AG04450 (cell line): ENCODE measurements around the gene LENG9. TPM values are rescaled to one million over a fixed set of nuclear protein-coding genes. Genes with fewer than 3 reads are reported as not detected.
"Not testable (repeated sequence)": the region's sequence is repeated elsewhere in the genome, so short reads cannot be mapped to it uniquely, and the experiment has no call there.

Experiments used
- CTCF ChIA-PET: fragments of 300-600, 350-600 bp; formaldehyde crosslinking; extraction: SDS; loops from one replicate; lab custom pipeline; 2022; ENCODE audit warnings: antibody characterized with exemption, inconsistent platforms; lab: Charles Lee
- POLR2A ChIA-PET: fragments of 350-600 bp; formaldehyde crosslinking; extraction: SDS; loops from one replicate; lab custom pipeline; 2021; ENCODE audit warnings: antibody characterized with exemption, inconsistent platforms; lab: Yijun Ruan, JAX
- DNase-seq: peaks from one replicate; pipeline ENCODE4 v3.0.0-alpha.2; 2011; ENCODE audit warnings: low read depth, low spot score
- H3K27ac ChIP-seq: one replicate; pipeline ENCODE4 v1.5.1; 2012; ENCODE audit warnings: low read depth, low read length, control low read depth
- H3K27me3 ChIP-seq: one replicate; pipeline ENCODE4 v1.6.0; 2012; ENCODE audit warnings: low read length; ENCODE audit not compliant: control insufficient read depth, insufficient read depth
- H3K4me3 ChIP-seq: 2 replicates; pipeline ENCODE4 v1.5.1; 2011; ENCODE audit warnings: mild to moderate bottlenecking, low read depth, low read length, control low read depth
- H3K9me3 ChIP-seq: 2 replicates; pipeline ENCODE4 v1.5.1; 2012; ENCODE audit warnings: low read length; ENCODE audit not compliant: control insufficient read depth, insufficient read depth
- polyA plus RNA-seq: library from polyadenylated mRNA; depleted of rRNA; stranded (reverse); fragments of >200 nt; gene quantifications from 2 replicates; pipeline ENCODE4 v1.2.3, GENCODE V29; 2011
- TF ChIP-seq, protein P1 (sequence below): IDR thresholded peaks from 2 replicates; pipeline ENCODE4 v1.5.1; 2011; ENCODE audit warnings: low read depth, low read length, control low read depth, inconsistent platforms

Gene LENG9
- polyA plus RNA-seq, 1 experiment: 0.63 TPM

DNA sequence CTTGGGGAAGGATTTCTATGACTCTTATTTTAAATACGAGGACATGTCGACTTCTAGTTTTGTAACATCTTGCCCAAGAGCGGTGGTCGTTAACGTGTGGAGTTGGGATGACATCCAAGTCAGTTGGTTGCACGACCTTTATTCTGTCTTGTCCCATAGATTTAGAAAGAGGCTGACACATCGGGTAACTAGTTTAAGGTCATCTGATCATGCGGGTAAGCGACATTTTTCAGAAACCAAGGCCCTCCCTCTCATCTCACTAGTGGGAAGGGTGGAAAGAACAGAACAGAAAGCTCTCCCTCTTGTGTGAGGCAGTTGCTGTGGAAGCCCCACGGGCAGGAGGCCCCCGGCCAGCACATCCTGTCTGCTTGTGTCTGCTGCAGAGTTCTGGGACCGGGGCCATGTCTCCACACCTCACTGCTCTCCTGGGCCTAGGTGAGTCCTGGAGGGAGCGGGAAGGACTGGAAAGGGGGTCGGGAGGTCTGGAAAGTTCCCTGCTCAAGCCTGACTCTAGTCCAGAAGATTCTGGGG, 39.0 kb upstream of the LENG9 start, which contains the start of gene LAIR2:
LAIR2 (plus strand) TSS at position 314 of the 531 bp plus-strand sequence; CDS start at position 402, 88 bp downstream.
- ChIA-PET POLR2A (no interaction called here), CTCF (interaction anchor here (1.1 kb wide), 1 partner anchor 21 kb away, joined by 5 read pairs; no protein-coding TSS in a partner anchor)
- TF ChIP-seq, protein P1, sequence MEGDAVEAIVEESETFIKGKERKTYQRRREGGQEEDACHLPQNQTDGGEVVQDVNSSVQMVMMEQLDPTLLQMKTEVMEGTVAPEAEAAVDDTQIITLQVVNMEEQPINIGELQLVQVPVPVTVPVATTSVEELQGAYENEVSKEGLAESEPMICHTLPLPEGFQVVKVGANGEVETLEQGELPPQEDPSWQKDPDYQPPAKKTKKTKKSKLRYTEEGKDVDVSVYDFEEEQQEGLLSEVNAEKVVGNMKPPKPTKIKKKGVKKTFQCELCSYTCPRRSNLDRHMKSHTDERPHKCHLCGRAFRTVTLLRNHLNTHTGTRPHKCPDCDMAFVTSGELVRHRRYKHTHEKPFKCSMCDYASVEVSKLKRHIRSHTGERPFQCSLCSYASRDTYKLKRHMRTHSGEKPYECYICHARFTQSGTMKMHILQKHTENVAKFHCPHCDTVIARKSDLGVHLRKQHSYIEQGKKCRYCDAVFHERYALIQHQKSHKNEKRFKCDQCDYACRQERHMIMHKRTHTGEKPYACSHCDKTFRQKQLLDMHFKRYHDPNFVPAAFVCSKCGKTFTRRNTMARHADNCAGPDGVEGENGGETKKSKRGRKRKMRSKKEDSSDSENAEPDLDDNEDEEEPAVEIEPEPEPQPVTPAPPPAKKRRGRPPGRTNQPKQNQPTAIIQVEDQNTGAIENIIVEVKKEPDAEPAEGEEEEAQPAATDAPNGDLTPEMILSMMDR: no peak
- Histone ChIP-seq H3K4me3 (no peak within 1 kb of the TSS), H3K27me3 (no peaks in the 10 kb centered on the region), H3K27ac (no peak within 1 kb of the TSS), H3K9me3 (peaks cover 19% of the 10 kb centered on the region)
- no peak for DNase-seq

DNA sequence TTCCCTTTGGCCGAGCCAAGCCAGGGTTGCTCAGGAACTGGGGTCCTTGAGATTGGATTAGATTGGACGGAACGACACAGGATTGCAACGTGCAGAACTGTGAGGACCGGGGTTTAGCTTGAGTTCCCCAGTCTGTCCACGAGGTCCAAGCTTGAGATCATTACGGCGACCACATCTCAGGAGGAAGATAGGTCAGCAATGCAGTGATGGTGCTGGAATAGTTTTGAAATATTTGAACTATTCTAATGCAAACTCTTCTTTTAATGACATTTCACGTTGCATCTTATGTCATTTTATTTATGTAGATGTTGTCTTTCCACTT, 34.8 kb upstream of the LENG9 start:
- CTCF ChIA-PET, H3K27me3 ChIP-seq, H3K9me3 ChIP-seq, DNase-seq, H3K4me3 ChIP-seq, POLR2A ChIA-PET, H3K27ac ChIP-seq: not testable (repeated sequence)

DNA sequence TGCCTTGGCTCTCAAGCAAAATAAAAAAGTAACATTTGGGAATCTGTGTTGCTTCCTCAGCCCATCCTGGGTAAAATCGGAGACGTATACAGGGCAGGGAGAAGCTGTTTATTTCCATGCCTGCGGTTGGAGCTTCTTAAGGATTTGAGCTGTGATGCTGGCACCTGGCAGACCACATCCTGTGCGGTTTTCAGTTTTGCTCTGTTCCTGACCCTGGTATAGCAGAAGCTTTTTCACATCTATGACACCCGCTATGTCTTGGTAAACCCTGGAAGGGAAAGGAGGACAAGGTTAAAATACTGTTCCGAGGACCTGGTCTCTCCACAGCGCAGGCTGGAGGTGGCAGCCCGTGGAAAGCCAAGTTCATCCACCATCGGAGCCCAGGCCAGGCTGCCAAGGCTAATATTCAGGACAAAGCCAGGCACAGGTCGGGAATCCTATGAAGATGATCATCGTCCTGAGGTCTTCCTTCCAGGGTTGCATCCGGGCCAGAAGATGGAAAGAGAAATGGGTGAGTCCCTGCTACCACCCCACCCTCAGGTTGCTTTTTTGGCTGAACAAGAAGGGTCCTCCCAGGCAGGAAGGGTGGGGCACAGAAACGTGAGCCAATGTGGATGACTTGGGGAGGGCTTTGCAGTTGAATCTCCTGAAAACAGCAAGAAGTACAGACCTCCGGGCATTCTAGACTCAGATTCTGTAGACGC, 34.3 kb upstream of the LENG9 start:
- CTCF ChIA-PET, POLR2A ChIA-PET, H3K4me3 ChIP-seq, H3K27ac ChIP-seq, DNase-seq, H3K27me3 ChIP-seq: not testable (repeated sequence)
- peaks cover 11% of the 10 kb centered on the region for H3K9me3 ChIP-seq

DNA sequence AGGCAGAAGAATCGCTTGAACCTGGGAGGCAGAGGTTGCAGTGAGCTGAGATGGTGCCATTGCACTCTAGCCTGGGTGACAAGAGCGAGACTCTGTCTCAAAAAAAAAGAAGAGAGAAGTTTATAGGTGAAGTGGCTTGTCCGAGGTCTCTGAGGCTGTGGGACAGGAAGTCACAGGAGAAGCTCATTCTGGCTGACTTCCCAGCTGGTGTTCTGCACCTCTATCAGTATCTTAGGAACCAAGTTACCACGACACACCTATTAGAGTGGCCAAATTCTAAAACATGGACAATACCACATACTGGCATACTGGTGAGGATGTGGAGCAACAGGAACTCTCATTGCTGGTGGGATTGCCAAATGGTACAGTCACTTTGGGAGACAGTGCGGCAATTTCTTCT, 31.7 kb upstream of the LENG9 start:
- POLR2A ChIA-PET, H3K27ac ChIP-seq, H3K9me3 ChIP-seq, CTCF ChIA-PET, DNase-seq, H3K27me3 ChIP-seq, H3K4me3 ChIP-seq: not testable (repeated sequence)

DNA sequence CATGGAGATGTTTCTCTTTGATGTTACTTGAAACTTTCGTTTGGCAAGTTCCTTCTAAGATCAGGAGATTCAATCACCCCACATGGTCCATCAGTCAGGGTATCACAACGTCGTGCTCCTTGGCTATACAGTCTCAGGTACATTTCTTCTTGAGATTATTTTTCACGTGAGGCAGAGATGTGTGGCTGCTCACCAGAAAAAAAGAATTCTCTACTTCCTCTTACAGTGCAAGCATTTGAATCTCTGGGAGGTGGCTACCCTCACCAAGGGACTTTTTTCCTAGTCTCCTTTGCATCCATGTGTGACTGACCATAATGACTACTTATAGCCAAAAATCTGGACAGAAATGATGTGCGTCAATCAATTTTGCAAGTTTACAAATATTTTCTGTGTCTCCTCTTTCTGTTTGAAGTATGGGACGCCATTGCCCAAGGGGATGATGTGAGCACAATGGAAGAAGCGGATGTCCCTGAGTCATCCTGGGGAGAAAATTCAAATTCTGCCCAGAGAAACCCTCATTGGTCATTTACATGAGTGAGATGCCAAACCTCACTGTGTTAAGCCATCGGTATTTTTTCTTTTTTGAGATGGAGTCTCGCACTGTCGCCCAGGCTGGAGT, 30.5 kb upstream of the LENG9 start:
- DNase-seq: no peak
- ChIA-PET CTCF (no interaction called here), POLR2A (no interaction called here)
- Histone ChIP-seq H3K9me3 (peaks cover 6% of the 10 kb centered on the region), H3K4me3 (no peak overlapping the region), H3K27me3 (no peaks in the 10 kb centered on the region), H3K27ac (no peak overlapping the region)
- TF ChIP-seq, protein P1: no peak

DNA sequence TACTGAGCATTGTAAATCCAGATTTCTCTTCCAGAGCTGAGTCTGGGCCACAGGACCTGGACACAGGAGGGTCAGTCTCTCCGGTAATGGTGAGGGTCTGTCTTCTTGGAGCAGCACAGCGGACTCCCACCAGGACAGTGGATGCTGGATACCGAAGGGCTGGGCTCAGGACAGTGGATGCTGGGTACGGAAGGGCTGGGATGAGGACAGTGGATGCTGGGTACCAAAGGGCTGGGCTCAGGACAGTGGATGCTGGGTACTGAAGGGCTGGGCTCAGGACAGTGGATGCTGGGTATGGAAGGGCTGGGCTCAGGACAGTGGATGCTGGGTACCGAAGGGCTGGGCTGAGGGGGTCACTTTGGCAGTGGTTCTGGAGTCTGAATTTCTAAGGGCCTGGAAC, 29.5 kb upstream of the LENG9 start:
- H3K27ac ChIP-seq, POLR2A ChIA-PET, CTCF ChIA-PET, H3K27me3 ChIP-seq, DNase-seq, H3K4me3 ChIP-seq, H3K9me3 ChIP-seq: not testable (repeated sequence)

DNA sequence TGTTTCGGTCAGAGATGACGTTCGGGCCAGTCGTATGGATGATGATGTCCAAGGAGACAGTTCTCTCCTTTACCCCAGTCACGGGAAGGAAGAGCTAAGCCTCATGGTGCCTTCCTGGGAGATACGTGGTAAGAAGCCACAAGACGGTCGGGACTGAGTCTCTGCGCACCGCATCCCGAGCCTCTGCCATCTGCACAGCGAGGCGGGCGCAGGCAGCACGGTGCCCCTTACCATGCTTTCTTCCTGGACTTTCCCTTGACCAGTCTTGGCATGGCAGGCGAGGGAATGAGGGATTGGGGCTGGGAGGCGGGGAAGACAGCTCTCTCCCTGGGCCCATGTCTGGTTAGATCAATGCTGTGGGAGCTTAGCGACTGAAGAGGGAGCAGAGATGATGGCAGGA, 29.0 kb upstream of the LENG9 start:
- Histone ChIP-seq H3K27me3 (no peaks in the 10 kb centered on the region), H3K9me3 (peaks cover 6% of the 10 kb centered on the region), H3K4me3 (no peak overlapping the region), H3K27ac (no peak overlapping the region)
- POLR2A ChIA-PET: no interaction called here
- CTCF ChIA-PET: no interaction called here
- TF ChIP-seq, protein P1: no peak
- DNase-seq: no peak
